HepG2 (cell line): ENCODE measurements around the gene PACS2. TPM values are rescaled to one million over a fixed set of nuclear protein-coding genes. Genes with fewer than 3 reads are reported as not detected.

Experiments
- BRCA1 ChIP-seq: sonication (generic); formaldehyde crosslinking; IDR thresholded peaks from 2 replicates; pipeline ENCODE4 v1.4.0; 2020; ENCODE audit warnings: missing genetic modification reagents
- CHD2 ChIP-seq: IDR thresholded peaks from 2 replicates; pipeline ENCODE4 v1.6.1; 2011; ENCODE audit warnings: low read depth, low read length, improper control_type of control experiment
- JARID2 ChIP-seq: sonication (generic); formaldehyde crosslinking; IDR thresholded peaks from 2 replicates; pipeline ENCODE4 v1.8.1; 2023; ENCODE audit warnings: missing genetic modification reagents, inconsistent platforms; ENCODE audit not compliant: insufficient replicate concordance
- MAZ ChIP-seq, 2 experiments: sonication (generic) in 1 of 2; formaldehyde crosslinking in 1 of 2; IDR thresholded peaks; 2 replicates each; pipeline versions ENCODE4 v1.5.0 to v1.6.1; 2012 to 2020; ENCODE audit warnings: low read depth in 2 of 2, mild to moderate bottlenecking in 2 of 2, borderline replicate concordance in 1 of 2, improper control_type of control experiment in 1 of 2, low read length in 1 of 2, missing genetic modification reagents in 1 of 2, moderate library complexity in 1 of 2
- NAIF1 ChIP-seq: sonication (generic); formaldehyde crosslinking; IDR thresholded peaks from 2 replicates; pipeline ENCODE4 v1.5.0; 2020; ENCODE audit warnings: mild to moderate bottlenecking, missing genetic modification reagents, borderline replicate concordance
- PHF20 ChIP-seq: sonication (generic); formaldehyde crosslinking; IDR thresholded peaks from 2 replicates; pipeline ENCODE4 v1.5.0; 2020; ENCODE audit warnings: mild to moderate bottlenecking, missing genetic modification reagents
- STAT6 ChIP-seq: sonication (generic); formaldehyde crosslinking; IDR thresholded peaks from 2 replicates; pipeline ENCODE4 v1.4.0; 2020; ENCODE audit warnings: missing genetic modification reagents, mild to moderate bottlenecking, borderline replicate concordance
- TCF7 ChIP-seq: sonication (generic); IDR thresholded peaks from 2 replicates; pipeline ENCODE4 v1.6.1; 2016; ENCODE audit warnings: antibody characterized with exemption, low read depth
- ZBTB33 ChIP-seq: sonication (generic); formaldehyde crosslinking; IDR thresholded peaks from 2 replicates; pipeline ENCODE4 v1.4.0; 2020; ENCODE audit warnings: missing genetic modification reagents
- ZC3H4 ChIP-seq: sonication (generic); formaldehyde crosslinking; IDR thresholded peaks from 2 replicates; pipeline ENCODE4 v1.4.0; 2020; ENCODE audit warnings: missing genetic modification reagents, borderline replicate concordance
- ZNF354B ChIP-seq: sonication (generic); formaldehyde crosslinking; IDR thresholded peaks from 2 replicates; pipeline ENCODE4 v1.8.0; 2022; ENCODE audit warnings: mild to moderate bottlenecking, missing genetic modification reagents
- ZNF446 ChIP-seq: sonication (generic); formaldehyde crosslinking; IDR thresholded peaks from 2 replicates; pipeline ENCODE4 v1.5.0; 2020; ENCODE audit warnings: mild to moderate bottlenecking, missing genetic modification reagents
- ZSCAN5A ChIP-seq: sonication (generic); formaldehyde crosslinking; IDR thresholded peaks from 2 replicates; pipeline ENCODE4 v1.8.0; 2022; ENCODE audit warnings: mild to moderate bottlenecking, missing genetic modification reagents, borderline replicate concordance
- polyA plus RNA-seq, 8 experiments: library from polyadenylated mRNA; depleted of rRNA in 3 of 8; stranded (reverse) in 7 of 8; unstranded in 1 of 8; fragments of >200 nt; fragmentation: Illumina TruSeq in 4 of 8; extraction: Trizol in 4 of 8; gene quantifications; 2 replicates each; pipeline versions ENCODE4 v1.2.1 to v1.2.3, GENCODE V29; 2011 to 2016; ENCODE audit warnings: low read depth in 4 of 8, missing spikeins in 1 of 8, mixed read lengths in 1 of 8; ENCODE audit not compliant: insufficient read depth in 1 of 8
- total RNA-seq, 5 experiments: library from RNA; depleted of rRNA; stranded (reverse); fragments of >200 nt; fragmentation: Illumina TruSeq; extraction: Trizol; gene quantifications; 2 replicates each; pipeline ENCODE4 v1.2.3, GENCODE V29; 2016; ENCODE audit warnings: low read depth in 1 of 5
- TF ChIP-seq, protein P1 (sequence below): IDR thresholded peaks from 2 replicates; pipeline ENCODE4 v1.6.1; 2016; ENCODE audit warnings: control low read depth
- TF ChIP-seq, protein P2 (sequence below): sonication (generic); formaldehyde crosslinking; IDR thresholded peaks from 2 replicates; pipeline ENCODE4 v1.8.1; 2022; ENCODE audit warnings: mild to moderate bottlenecking, missing genetic modification reagents
- TF ChIP-seq, protein P3 (sequence below): sonication (generic); formaldehyde crosslinking; IDR thresholded peaks from 2 replicates; pipeline ENCODE4 v1.5.1; 2020; ENCODE audit warnings: mild to moderate bottlenecking, missing genetic modification reagents

Gene PACS2
- total and polyA plus RNA-seq, 2 of the 13 experiments (the other 11 are each of a cell fraction or from before 2014, with no cell fraction given), result 23.6 to 27.6 TPM

GRCh38 chr14:105398726-105399465 is 84.3 kb downstream of the PACS2 start (continued):
- TF ChIP-seq MAZ (IDR thresholded peaks at IDR 0.05; ENCODE audit: borderline replicate concordance, low read depth, low read length) (no peak), MAZ (CRISPR knock-in tag; IDR thresholded peaks at IDR 0.05; ENCODE audit: low read depth) (peak; percentile 39; the same call in 1 of the 2 replicates), STAT6 (CRISPR knock-in tag) (no peak), ZBTB33 (CRISPR knock-in tag) (no peak), NAIF1 (CRISPR knock-in tag) (peak; percentile 60; the same call in 1 of the 2 replicates), TCF7 (no peak), CHD2 (no peak), ZC3H4 (CRISPR knock-in tag) (no peak), ZNF354B (no peak), ZSCAN5A (CRISPR knock-in tag) (no peak), PHF20 (CRISPR knock-in tag) (peak; percentile 62), JARID2 (CRISPR knock-in tag) (no peak), ZNF446 (CRISPR knock-in tag) (peak; percentile 80; the same call in 1 of the 2 replicates), BRCA1 (CRISPR knock-in tag) (0 out of 2 replicates have a peak, but pooled peaks have one; percentile 33)
- TF ChIP-seq, protein P1, sequence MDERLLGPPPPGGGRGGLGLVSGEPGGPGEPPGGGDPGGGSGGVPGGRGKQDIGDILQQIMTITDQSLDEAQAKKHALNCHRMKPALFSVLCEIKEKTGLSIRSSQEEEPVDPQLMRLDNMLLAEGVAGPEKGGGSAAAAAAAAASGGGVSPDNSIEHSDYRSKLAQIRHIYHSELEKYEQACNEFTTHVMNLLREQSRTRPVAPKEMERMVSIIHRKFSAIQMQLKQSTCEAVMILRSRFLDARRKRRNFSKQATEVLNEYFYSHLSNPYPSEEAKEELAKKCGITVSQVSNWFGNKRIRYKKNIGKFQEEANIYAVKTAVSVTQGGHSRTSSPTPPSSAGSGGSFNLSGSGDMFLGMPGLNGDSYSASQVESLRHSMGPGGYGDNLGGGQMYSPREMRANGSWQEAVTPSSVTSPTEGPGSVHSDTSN (CRISPR knock-in tag), result no peak
- TF ChIP-seq, protein P2, sequence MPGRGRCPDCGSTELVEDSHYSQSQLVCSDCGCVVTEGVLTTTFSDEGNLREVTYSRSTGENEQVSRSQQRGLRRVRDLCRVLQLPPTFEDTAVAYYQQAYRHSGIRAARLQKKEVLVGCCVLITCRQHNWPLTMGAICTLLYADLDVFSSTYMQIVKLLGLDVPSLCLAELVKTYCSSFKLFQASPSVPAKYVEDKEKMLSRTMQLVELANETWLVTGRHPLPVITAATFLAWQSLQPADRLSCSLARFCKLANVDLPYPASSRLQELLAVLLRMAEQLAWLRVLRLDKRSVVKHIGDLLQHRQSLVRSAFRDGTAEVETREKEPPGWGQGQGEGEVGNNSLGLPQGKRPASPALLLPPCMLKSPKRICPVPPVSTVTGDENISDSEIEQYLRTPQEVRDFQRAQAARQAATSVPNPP (CRISPR knock-in tag), result no peak
- TF ChIP-seq, protein P3, sequence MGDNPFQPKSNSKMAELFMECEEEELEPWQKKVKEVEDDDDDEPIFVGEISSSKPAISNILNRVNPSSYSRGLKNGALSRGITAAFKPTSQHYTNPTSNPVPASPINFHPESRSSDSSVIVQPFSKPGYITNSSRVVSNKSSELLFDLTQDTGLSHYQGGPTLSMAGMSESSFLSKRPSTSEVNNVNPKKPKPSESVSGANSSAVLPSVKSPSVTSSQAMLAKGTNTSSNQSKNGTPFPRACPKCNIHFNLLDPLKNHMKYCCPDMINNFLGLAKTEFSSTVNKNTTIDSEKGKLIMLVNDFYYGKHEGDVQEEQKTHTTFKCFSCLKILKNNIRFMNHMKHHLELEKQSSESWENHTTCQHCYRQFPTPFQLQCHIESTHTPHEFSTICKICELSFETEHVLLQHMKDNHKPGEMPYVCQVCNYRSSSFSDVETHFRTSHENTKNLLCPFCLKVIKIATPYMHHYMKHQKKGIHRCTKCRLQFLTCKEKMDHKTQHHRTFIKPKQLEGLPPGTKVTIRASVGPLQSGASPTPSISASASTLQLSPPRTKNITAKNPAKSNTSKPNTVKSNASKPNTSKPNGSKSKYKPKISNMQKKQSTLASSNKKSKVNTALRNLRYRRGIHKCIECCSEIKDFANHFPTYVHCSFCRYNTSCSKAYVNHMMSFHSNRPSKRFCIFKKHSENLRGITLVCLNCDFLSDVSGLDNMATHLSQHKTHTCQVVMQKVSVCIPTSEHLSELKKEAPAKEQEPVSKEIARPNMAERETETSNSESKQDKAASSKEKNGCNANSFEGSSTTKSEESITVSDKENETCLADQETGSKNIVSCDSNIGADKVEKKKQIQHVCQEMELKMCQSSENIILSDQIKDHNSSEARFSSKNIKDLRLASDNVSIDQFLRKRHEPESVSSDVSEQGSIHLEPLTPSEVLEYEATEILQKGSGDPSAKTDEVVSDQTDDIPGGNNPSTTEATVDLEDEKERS (CRISPR knock-in tag), result peak; percentile 54; the same call in 1 of the 2 replicates
